Gastrocnemius medialis (tissue), 4 donors: ENCODE measurements around the gene WDR89. TPM values are rescaled to one million over a fixed set of nuclear protein-coding genes. Genes with fewer than 3 reads are reported as not detected.
"Not testable (repeated sequence)": the region's sequence is repeated elsewhere in the genome, so short reads cannot be mapped to it uniquely, and the experiment has no call there.

Experiments
- ATAC-seq, 2 donors: fragments of 150-250 bp; one replicate each; pipeline ENCODE4 v1.9.1; 2016
- DNase-seq, 2 donors: peaks; one replicate each; pipeline ENCODE4 v3.0.0-alpha.2; 2019
- H3K27ac ChIP-seq, 4 donors: fragments of 200-600 bp; sonication (generic); 1 replicate in 1 of 4; 2 replicates in 3 of 4; pipeline ENCODE4 v1.5.1; 2016 to 2018; ENCODE audit warnings: mild to moderate bottlenecking in 2 of 4, moderate library complexity in 1 of 4
- H3K27me3 ChIP-seq, 3 donors: fragments of 200-600 bp; sonication (generic) in 2 of 3; 1 replicate in 1 of 3; 2 replicates in 2 of 3; pipeline versions ENCODE4 v1.5.1 to v1.6.0; 2016 to 2019; ENCODE audit warnings: mild to moderate bottlenecking in 1 of 3, moderate library complexity in 1 of 3
- H3K36me3 ChIP-seq, 2 donors: fragments of 200-600 bp; sonication (generic) in 1 of 2; one replicate each; pipeline ENCODE4 v1.5.1; 2017 to 2018
- H3K4me1 ChIP-seq, 2 donors: fragments of 200-600 bp; sonication (generic) in 1 of 2; one replicate each; pipeline ENCODE4 v1.5.1; 2016 to 2017; ENCODE audit warnings: mild to moderate bottlenecking in 2 of 2
- H3K4me3 ChIP-seq, 4 donors: fragments of 200-600 bp; sonication (generic) in 3 of 4; 1 replicate in 1 of 4; 2 replicates in 3 of 4; pipeline ENCODE4 v1.5.1; 2016 to 2019; ENCODE audit warnings: mild to moderate bottlenecking in 2 of 4
- H3K9me3 ChIP-seq, 3 donors: fragments of 200-600 bp; sonication (generic) in 2 of 3; 1 replicate in 1 of 3; 2 replicates in 2 of 3; pipeline ENCODE4 v1.5.1; 2016 to 2019
- CTCF ChIP-seq, 5 experiments: fragments of 450-650 bp in 3 of 5; fragments of 200-600 bp in 2 of 5; sonication (generic) in 2 of 5; IDR thresholded peaks in 4 of 5; conservative IDR thresholded peaks in 1 of 5; 1 replicate in 4 of 5; 2 replicates in 1 of 5; pipeline ENCODE4 v1.5.1; 2016 to 2019; ENCODE audit warnings: antibody characterized with exemption in 5 of 5, mild to moderate bottlenecking in 3 of 5, moderate library complexity in 3 of 5
- POLR2A ChIP-seq, 2 donors: fragments of 450-650 bp; IDR thresholded peaks; one replicate each; pipeline ENCODE4 v1.6.1; 2017; ENCODE audit warnings: antibody characterized with exemption in 2 of 2, mild to moderate bottlenecking in 2 of 2, moderate library complexity in 2 of 2
- in situ Hi-C, 4 donors: fragments of 200-750 bp; cut with MboI; loops; one replicate each; pipeline versions ENCODE4 v1.15.0 to v1.8.0; 2017; ENCODE audit warnings: low sequenced_read_pairs in 4 of 4
- intact Hi-C: fragments of 100-400 bp; cut with DNase I; formaldehyde crosslinking; loops from one replicate; pipeline ENCODE4 v1.15.1; 2023; ENCODE audit warnings: low total_unique reads
- total RNA-seq, 4 donors: library from RNA; depleted of rRNA; stranded (reverse); fragments of >200 nt; gene quantifications; one replicate each; pipeline versions ENCODE4 v1.1.0 to v1.2.3, GENCODE V29; 2016

The WDR89 gene
- total RNA-seq, 4 donors from 2014 or later, result 3.5 to 6.2 (median 5.1) TPM

GRCh38 chr14:63638493-63638892 is 3.2 kb downstream of the WDR89 start:
- ATAC-seq (no peak), DNase-seq (no peak)
- intact Hi-C loops (no loop called here), in situ Hi-C loops (loop anchor here in 1 of 4 donors (25.0 kb wide), 1 partner anchor 251 kb away; no protein-coding TSS in a partner anchor)
- Histone ChIP-seq H3K36me3 (no peaks in the 10 kb centered on the region), H3K9me3 (no peaks in the 10 kb centered on the region), H3K4me3 (no peak overlapping the region), H3K27me3 (no peaks in the 10 kb centered on the region), H3K27ac (no peak overlapping the region), H3K4me1 (peaks cover 5 to 12% of the 10 kb centered on the region in 2 donors)
- TF ChIP-seq CTCF (IDR thresholded peaks at IDR 0.05 in 4 of 5, conservative IDR thresholded peaks at IDR 0.05 in 1 of 5) (no peak), POLR2A (IDR thresholded peaks at IDR 0.05) (no peak)

- H3K27ac ChIP-seq, H3K36me3 ChIP-seq, H3K27me3 ChIP-seq, H3K9me3 ChIP-seq, DNase-seq, H3K4me3 ChIP-seq, ATAC-seq, H3K4me1 ChIP-seq, intact Hi-C loops: not testable (repeated sequence)
- in situ Hi-C loops, result loop anchor here in 1 of 4 donors (25.0 kb wide), 1 partner anchor 249 kb away; no protein-coding TSS in a partner anchor
These were observed 5.5 kb downstream of the WDR89 start for GRCh38 chr14:63636094-63636635.

GRCh38 chr14:63633801-63634200 is 7.9 kb downstream of the WDR89 start:
- no peak for TF ChIP-seq CTCF (IDR thresholded peaks at IDR 0.05 in 4 of 5, conservative IDR thresholded peaks at IDR 0.05 in 1 of 5)

GRCh38 chr14:63632932-63633514 is 8.6 kb downstream of the WDR89 start:
- no peak overlapping the region for H3K27ac ChIP-seq
- H3K9me3 ChIP-seq, result no peaks in the 10 kb centered on the region
- ATAC-seq, result no peak
- in situ Hi-C loops (loop anchor here in 1 of 4 donors (25.0 kb wide), 1 partner anchor 246 kb away; no protein-coding TSS in a partner anchor), intact Hi-C loops (no loop called here)
- TF ChIP-seq CTCF (IDR thresholded peaks at IDR 0.05 in 4 of 5, conservative IDR thresholded peaks at IDR 0.05 in 1 of 5), result peak in 1 of 5 experiments; percentile 35
- no peak for TF ChIP-seq POLR2A (IDR thresholded peaks at IDR 0.05)
- H3K36me3 ChIP-seq, result no peaks in the 10 kb centered on the region
- no peak overlapping the region for H3K4me3 ChIP-seq
- no peaks in the 10 kb centered on the region for H3K27me3 ChIP-seq
- H3K4me1 ChIP-seq, result no peaks in the 10 kb centered on the region
- DNase-seq, result no peak

More at GRCh38 chr14:63633801-63634200, 7.9 kb downstream of the WDR89 start:
- DNase-seq (no peak), ATAC-seq (no peak)
- no peaks in the 10 kb centered on the region for H3K36me3 ChIP-seq
- no peak overlapping the region for H3K27ac ChIP-seq
- H3K27me3 ChIP-seq, result no peaks in the 10 kb centered on the region
- in situ Hi-C loops (loop anchor here in 1 of 4 donors (25.0 kb wide), 1 partner anchor 246 kb away; no protein-coding TSS in a partner anchor), intact Hi-C loops (no loop called here)
- H3K9me3 ChIP-seq, result no peaks in the 10 kb centered on the region
- H3K4me3 ChIP-seq, result no peak overlapping the region
- H3K4me1 ChIP-seq, result no peaks in the 10 kb centered on the region

- DNase-seq, result no peak
- H3K9me3 ChIP-seq, result no peaks in the 10 kb centered on the region
- intact Hi-C loops, result no loop called here
These were observed 17.0 kb downstream of the WDR89 start for GRCh38 chr14:63624701-63625100.

More at GRCh38 chr14:63624701-63625100, 17.0 kb downstream of the WDR89 start:
- no peaks in the 10 kb centered on the region for H3K27me3 ChIP-seq
- H3K4me1 ChIP-seq, result no peaks in the 10 kb centered on the region
- no peaks in the 10 kb centered on the region for H3K36me3 ChIP-seq
- H3K27ac ChIP-seq, result no peak overlapping the region
- no peak for TF ChIP-seq CTCF (IDR thresholded peaks at IDR 0.05 in 4 of 5, conservative IDR thresholded peaks at IDR 0.05 in 1 of 5)
- TF ChIP-seq POLR2A (IDR thresholded peaks at IDR 0.05), result no peak
- in situ Hi-C loops, result loop anchor here in 1 of 4 donors (25.0 kb wide), 1 partner anchor 237 kb away; no protein-coding TSS in a partner anchor
- no peak for ATAC-seq
- H3K4me3 ChIP-seq, result no peak overlapping the region
